DMS 273 (cell line): ENCODE measurements around the gene HLA-F.
A peak's percentile ranks its signal among the peaks of the same experiment; 100 is the strongest.

Experiments
- DNase-seq: peaks from one replicate; lab custom pipeline; 2025; ENCODE audit not compliant: unreplicated experiment; lab: John Stamatoyannopoulos, UW

HLA-F gene

GRCh38 chr6:29759457-29759856, 36.2 kb downstream of the HLA-F start:
- DNase-seq: no peak

- DNase-seq: peak; percentile 58
Observed at GRCh38 chr6:29760328-29760727, 37.1 kb downstream of the HLA-F start.

DNA sequence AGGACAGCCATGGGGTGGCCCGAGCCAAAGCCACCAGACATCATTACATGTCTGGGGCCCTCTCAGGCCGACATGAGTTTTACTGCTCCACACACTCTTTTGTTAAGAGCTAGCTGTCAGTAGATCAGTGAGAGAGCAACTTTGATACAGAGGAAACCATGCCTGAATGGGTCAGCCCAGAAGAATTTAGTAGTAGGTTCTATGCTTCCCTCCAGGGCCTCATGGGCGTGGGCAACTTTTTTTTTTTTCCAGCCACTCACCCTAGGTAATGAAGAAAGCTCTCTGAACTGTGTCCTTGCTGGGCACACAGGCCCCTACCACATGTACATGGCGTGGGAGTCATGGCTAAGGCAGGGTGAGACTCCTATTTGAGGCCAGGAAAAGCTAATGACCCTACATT, 38.8 kb downstream of the HLA-F start:
- no peak for DNase-seq

DNA sequence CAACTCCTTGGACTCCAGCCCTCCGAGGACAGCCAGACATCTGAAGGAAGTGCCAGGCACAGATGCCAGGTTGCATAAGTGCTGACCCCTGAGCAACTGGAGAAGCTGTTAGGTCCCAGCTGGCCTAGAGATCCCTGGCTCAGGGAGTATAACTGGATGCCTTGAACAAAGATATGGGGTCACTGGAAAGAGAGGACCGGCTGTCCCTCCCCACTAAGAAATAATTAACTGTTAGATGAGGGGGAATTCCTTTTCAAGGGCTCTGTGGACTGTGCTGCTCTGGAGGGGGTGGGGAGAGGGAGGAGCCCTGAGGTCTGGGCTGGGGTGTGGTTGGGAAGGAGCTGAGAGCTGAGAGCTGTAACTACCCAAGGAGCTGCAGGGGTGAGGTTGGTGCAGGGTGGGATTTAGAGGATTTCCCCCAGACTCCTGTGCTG, 39.6 kb downstream of the HLA-F start:
- peak; percentile 41 for DNase-seq

DNA sequence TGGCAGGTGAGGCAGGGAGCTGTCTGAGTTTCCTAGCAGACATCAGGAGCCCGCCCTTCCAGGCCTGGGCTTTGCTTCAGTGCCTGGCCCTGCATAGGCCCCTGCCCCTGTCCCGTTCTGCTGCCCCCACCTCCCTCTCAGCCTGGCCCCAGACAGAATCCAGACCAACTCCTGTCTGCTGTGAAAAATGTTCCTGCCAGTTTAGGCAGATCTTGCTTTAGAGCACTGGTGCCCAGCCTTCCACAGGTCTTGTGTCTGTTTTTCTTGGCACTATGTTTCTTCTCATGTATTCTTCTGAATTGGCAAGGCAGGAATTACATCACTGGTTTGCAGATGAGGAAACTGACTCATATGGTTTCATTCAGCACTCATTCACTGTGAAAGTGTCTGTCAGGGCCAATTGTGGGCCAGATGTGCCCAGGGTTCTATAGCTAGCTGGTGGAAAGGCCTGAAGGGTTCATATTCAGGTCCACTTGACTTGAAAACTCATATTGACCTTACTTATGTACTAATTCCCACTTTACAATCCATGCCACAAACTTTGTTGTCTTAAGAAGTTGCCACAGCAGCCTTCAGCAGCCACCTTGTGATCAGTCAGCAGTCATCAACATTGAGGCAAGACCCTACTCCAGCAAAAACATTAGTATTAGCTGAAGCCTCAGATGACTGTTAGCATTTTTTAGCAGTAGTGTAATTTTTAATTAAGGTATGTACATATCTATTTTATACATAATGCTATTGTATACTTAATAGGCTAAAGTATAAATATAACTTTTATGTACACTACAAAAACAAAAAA, 40.5 kb downstream of the HLA-F start:
- peak; percentile 34 for DNase-seq

GRCh38 chr6:29764422-29765196, 41.4 kb downstream of the HLA-F start:
- DNase-seq: no peak

- peak; percentile 33 for DNase-seq
Observed at GRCh38 chr6:29769336-29769735, 46.1 kb downstream of the HLA-F start.

- no peak for DNase-seq
Observed at GRCh38 chr6:29770306-29770705, 47.1 kb downstream of the HLA-F start.

GRCh38 chr6:29776684-29777083, 53.5 kb downstream of the HLA-F start:
- DNase-seq: no peak
